Measurements from ENCODE around the gene UNKL. TPM values are rescaled to one million over a fixed set of nuclear protein-coding genes. Genes with fewer than 3 reads are reported as not detected.

UNKL gene
- total RNA-seq, 1 donor from 2014 or later, result 6.1 TPM

- H3K36me3 ChIP-seq, result no peaks in the 10 kb centered on the region
- Mint-ChIP-seq H3K36me3 (no peaks in the 10 kb centered on the region), H3K27ac (no peak overlapping the region), H3K4me1 (peaks cover 36% of the 10 kb centered on the region), H3K4me3 (no peak overlapping the region), H3K27me3 (ENCODE audit: insufficient read depth, low read depth) (peaks cover 4% of the 10 kb centered on the region), H3K9me3 (no peaks in the 10 kb centered on the region)
- DNase-seq (ENCODE audit: low spot score), result peak; percentile 82
- no peaks in the 10 kb centered on the region for H3K9me3 ChIP-seq (ENCODE audit: low read depth)
- peaks cover 10% of the 10 kb centered on the region for H3F3A ChIP-seq (ENCODE audit: low read depth)
- no peak overlapping the region for H3K4me2 ChIP-seq
- no peak overlapping the region for H3K27ac ChIP-seq
- peaks cover 52% of the 10 kb centered on the region for H4K20me1 ChIP-seq (ENCODE audit: low read depth)
- H3K27me3 ChIP-seq, result peaks cover 96% of the 10 kb centered on the region
- peak; percentile 56 for TF ChIP-seq CTCF (IDR thresholded peaks at IDR 0.05)
- no peak for TF ChIP-seq EZH2phosphoT487 (IDR thresholded peaks at IDR 0.05)
- H3K4me1 ChIP-seq, result peaks cover 13% of the 10 kb centered on the region
- no peak overlapping the region for H3K9ac ChIP-seq
- no peak overlapping the region for H2AFZ ChIP-seq (replicated peaks)
- no peaks in the 10 kb centered on the region for H3K79me2 ChIP-seq (ENCODE audit: low read depth)
- no peak overlapping the region for H3K4me3 ChIP-seq
These were observed 76.3 kb downstream of the UNKL start for GRCh38 chr16:1338119-1338730.

DNA sequence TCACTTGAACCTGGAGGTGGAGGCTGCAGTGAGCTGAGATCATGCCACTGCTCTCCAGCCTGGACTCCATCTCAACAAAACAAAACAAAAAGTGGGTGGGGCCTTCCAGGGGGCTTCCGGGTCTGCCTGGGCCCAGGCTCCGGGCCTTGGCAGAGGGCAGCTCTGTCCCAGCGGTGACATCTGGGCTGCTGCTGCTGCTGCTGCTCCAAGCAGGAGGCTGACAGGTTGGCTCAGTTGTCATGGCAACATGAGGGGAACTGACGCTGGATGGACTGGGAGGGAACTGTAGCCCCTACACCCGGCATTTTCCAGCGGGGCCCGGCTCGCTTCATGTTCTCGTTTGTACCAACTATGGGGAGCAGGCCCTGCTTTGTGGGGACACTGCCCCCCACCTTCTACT lies 77.0 kb downstream of the UNKL start:
- H3K4me3 Mint-ChIP-seq, result peak overlapping the region; percentile 21
- no peak overlapping the region for H2AFZ ChIP-seq (replicated peaks)
- H3K27ac ChIP-seq, result no peak overlapping the region
- peak; percentile 76 for DNase-seq (ENCODE audit: low spot score)
- peaks cover 17% of the 10 kb centered on the region for H3F3A ChIP-seq (ENCODE audit: low read depth)
- peaks cover 33% of the 10 kb centered on the region for H3K4me1 Mint-ChIP-seq
- peaks cover 57% of the 10 kb centered on the region for H4K20me1 ChIP-seq (ENCODE audit: low read depth)
- H3K9me3 Mint-ChIP-seq, result no peaks in the 10 kb centered on the region
- no peaks in the 10 kb centered on the region for H3K36me3 Mint-ChIP-seq
- TF ChIP-seq CTCF (IDR thresholded peaks at IDR 0.05) (no peak), EZH2 (IDR thresholded peaks at IDR 0.05) (no peak), EZH2phosphoT487 (IDR thresholded peaks at IDR 0.05) (no peak)
- peaks cover 7% of the 10 kb centered on the region for H3K27me3 Mint-ChIP-seq (ENCODE audit: insufficient read depth, low read depth)
- H3K36me3 ChIP-seq, result no peaks in the 10 kb centered on the region
- H3K9me3 ChIP-seq (ENCODE audit: low read depth), result no peaks in the 10 kb centered on the region
- H3K9ac ChIP-seq, result no peak overlapping the region
- peaks cover 10% of the 10 kb centered on the region for H3K4me1 ChIP-seq
- H3K79me2 ChIP-seq (ENCODE audit: low read depth), result no peaks in the 10 kb centered on the region
- H3K27ac Mint-ChIP-seq, result no peak overlapping the region
- H3K4me3 ChIP-seq, result no peak overlapping the region
- peaks cover 99% of the 10 kb centered on the region for H3K27me3 ChIP-seq
- no peak overlapping the region for H3K4me2 ChIP-seq

DNA sequence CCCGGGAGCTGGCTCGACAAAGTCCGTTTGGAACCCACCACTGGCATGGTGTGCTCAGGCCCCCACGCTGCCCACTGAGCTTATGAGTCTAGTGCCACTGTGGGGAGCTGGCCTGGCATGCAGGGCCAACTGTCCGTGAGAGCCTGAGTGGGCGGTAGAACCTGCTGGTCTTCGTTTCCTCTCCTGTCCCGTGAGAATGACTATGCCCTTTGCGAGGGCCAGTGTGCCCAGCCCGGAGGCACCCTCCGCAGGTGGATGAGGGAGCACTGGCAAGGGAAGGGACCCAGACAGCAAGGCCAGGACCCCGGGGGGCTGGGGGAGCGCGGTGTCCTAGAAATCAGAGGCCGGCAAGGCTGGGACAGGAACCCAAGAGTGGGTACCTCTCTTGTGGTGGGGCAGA lies 77.9 kb downstream of the UNKL start:
- no peak overlapping the region for H3K4me2 ChIP-seq
- H3K9me3 ChIP-seq (ENCODE audit: low read depth), result no peaks in the 10 kb centered on the region
- Mint-ChIP-seq H3K4me3 (peak overlapping the region; percentile 73), H3K36me3 (no peaks in the 10 kb centered on the region), H3K4me1 (peaks cover 34% of the 10 kb centered on the region), H3K9me3 (no peaks in the 10 kb centered on the region), H3K27ac (peak overlapping the region; percentile 74), H3K27me3 (ENCODE audit: insufficient read depth, low read depth) (peaks cover 13% of the 10 kb centered on the region)
- DNase-seq (ENCODE audit: low spot score), result no peak
- H3K79me2 ChIP-seq (ENCODE audit: low read depth), result no peaks in the 10 kb centered on the region
- H3K27ac ChIP-seq, result no peak overlapping the region
- no peaks in the 10 kb centered on the region for H3K36me3 ChIP-seq
- H3K4me1 ChIP-seq, result peaks cover 13% of the 10 kb centered on the region
- peaks cover 99% of the 10 kb centered on the region for H3K27me3 ChIP-seq
- H3K9ac ChIP-seq, result no peak overlapping the region
- TF ChIP-seq EZH2 (IDR thresholded peaks at IDR 0.05), result no peak
- no peak for TF ChIP-seq EZH2phosphoT487 (IDR thresholded peaks at IDR 0.05)
- TF ChIP-seq CTCF (IDR thresholded peaks at IDR 0.05), result no peak
- H3F3A ChIP-seq (ENCODE audit: low read depth), result peaks cover 16% of the 10 kb centered on the region
- H4K20me1 ChIP-seq (ENCODE audit: low read depth), result peaks cover 52% of the 10 kb centered on the region
- H3K4me3 ChIP-seq, result no peak overlapping the region
- H2AFZ ChIP-seq (replicated peaks), result no peak overlapping the region

All from neural progenitor cell (in vitro differentiated cells).